Measurements from ENCODE around the gene TECPR1.
A peak's percentile ranks its signal among the peaks of the same experiment; 100 is the strongest.

Gene TECPR1

GRCh38 chr7:98256431-98256830, 4.4 kb upstream of the TECPR1 start:
- Histone ChIP-seq H3K4me2 (ENCODE audit: low read length) (no peak overlapping the region), H3K36me3 (ENCODE audit: insufficient read depth, low read length) (peaks cover 11% of the 10 kb centered on the region), H3K4me1 (ENCODE audit: control insufficient read depth, insufficient read depth, low read length) (peaks cover 10% of the 10 kb centered on the region), H3K27me3 (ENCODE audit: control insufficient read depth, insufficient read depth, low read length) (no peaks in the 10 kb centered on the region), H3K9ac (ENCODE audit: low read depth, low read length) (no peak overlapping the region), H3K9me3 (replicated peaks; ENCODE audit: low read length) (no peaks in the 10 kb centered on the region), H3K4me3 (ENCODE audit: low read length) (no peak overlapping the region)

- Histone ChIP-seq H3K36me3 (ENCODE audit: insufficient read depth, low read length) (peaks cover 11% of the 10 kb centered on the region), H3K9ac (ENCODE audit: low read depth, low read length) (no peak overlapping the region), H3K4me2 (ENCODE audit: low read length) (no peak overlapping the region)
These were observed 3.0 kb upstream of the TECPR1 start for GRCh38 chr7:98254951-98255610.

GRCh38 chr7:98254516-98254915, 2.5 kb upstream of the TECPR1 start:
- no peak overlapping the region for H3K4me2 ChIP-seq (ENCODE audit: low read length)
- no peaks in the 10 kb centered on the region for H3K9me3 ChIP-seq (replicated peaks; ENCODE audit: low read length)
- no peak overlapping the region for H3K4me3 ChIP-seq (ENCODE audit: low read length)
- H3K9ac ChIP-seq (ENCODE audit: low read depth, low read length), result no peak overlapping the region
- peaks cover 11% of the 10 kb centered on the region for H3K36me3 ChIP-seq (ENCODE audit: insufficient read depth, low read length)
- H3K4me1 ChIP-seq (ENCODE audit: control insufficient read depth, insufficient read depth, low read length), result peaks cover 18% of the 10 kb centered on the region
- H3K27me3 ChIP-seq (ENCODE audit: control insufficient read depth, insufficient read depth, low read length), result no peaks in the 10 kb centered on the region

More at GRCh38 chr7:98254951-98255610, 3.0 kb upstream of the TECPR1 start:
- Histone ChIP-seq H3K27me3 (ENCODE audit: control insufficient read depth, insufficient read depth, low read length) (no peaks in the 10 kb centered on the region), H3K4me3 (ENCODE audit: low read length) (no peak overlapping the region), H3K4me1 (ENCODE audit: control insufficient read depth, insufficient read depth, low read length) (peaks cover 18% of the 10 kb centered on the region), H3K9me3 (replicated peaks; ENCODE audit: low read length) (no peaks in the 10 kb centered on the region)

GRCh38 chr7:98252425-98253054, 508 bp upstream of the TECPR1 start:
- Histone ChIP-seq H3K36me3 (ENCODE audit: insufficient read depth, low read length) (peaks cover 8% of the 10 kb centered on the region), H3K4me2 (ENCODE audit: low read length) (peak overlapping the region; percentile 97), H3K27me3 (ENCODE audit: control insufficient read depth, insufficient read depth, low read length) (no peaks in the 10 kb centered on the region), H3K9me3 (replicated peaks; ENCODE audit: low read length) (no peaks in the 10 kb centered on the region), H3K4me1 (ENCODE audit: control insufficient read depth, insufficient read depth, low read length) (peaks cover 18% of the 10 kb centered on the region), H3K9ac (ENCODE audit: low read depth, low read length) (peak overlapping the region; percentile 93), H3K4me3 (ENCODE audit: low read length) (peak overlapping the region; percentile 99)

- Histone ChIP-seq H3K4me1 (ENCODE audit: control insufficient read depth, insufficient read depth, low read length) (peaks cover 18% of the 10 kb centered on the region), H3K9ac (ENCODE audit: low read depth, low read length) (peak overlapping the region; percentile 93), H3K27me3 (ENCODE audit: control insufficient read depth, insufficient read depth, low read length) (no peaks in the 10 kb centered on the region), H3K36me3 (ENCODE audit: insufficient read depth, low read length) (peaks cover 3% of the 10 kb centered on the region), H3K4me3 (ENCODE audit: low read length) (peak overlapping the region; percentile 99), H3K9me3 (replicated peaks; ENCODE audit: low read length) (no peaks in the 10 kb centered on the region), H3K4me2 (ENCODE audit: low read length) (peak overlapping the region; percentile 97)
These were observed 816 bp downstream of the TECPR1 start for GRCh38 chr7:98251231-98251600.

- Histone ChIP-seq H3K4me3 (ENCODE audit: low read length) (peak overlapping the region; percentile 99), H3K9ac (ENCODE audit: low read depth, low read length) (no peak overlapping the region), H3K27me3 (ENCODE audit: control insufficient read depth, insufficient read depth, low read length) (no peaks in the 10 kb centered on the region), H3K36me3 (ENCODE audit: insufficient read depth, low read length) (peaks cover 3% of the 10 kb centered on the region), H3K4me1 (ENCODE audit: control insufficient read depth, insufficient read depth, low read length) (peaks cover 18% of the 10 kb centered on the region), H3K9me3 (replicated peaks; ENCODE audit: low read length) (no peaks in the 10 kb centered on the region), H3K4me2 (ENCODE audit: low read length) (peak overlapping the region; percentile 97)
These were observed 1.2 kb downstream of the TECPR1 start for GRCh38 chr7:98250789-98251188.

GRCh38 chr7:98249106-98249505, 2.9 kb downstream of the TECPR1 start:
- Histone ChIP-seq H3K4me1 (ENCODE audit: control insufficient read depth, insufficient read depth, low read length) (peaks cover 18% of the 10 kb centered on the region), H3K36me3 (ENCODE audit: insufficient read depth, low read length) (peaks cover 4% of the 10 kb centered on the region), H3K9me3 (replicated peaks; ENCODE audit: low read length) (no peaks in the 10 kb centered on the region), H3K9ac (ENCODE audit: low read depth, low read length) (no peak overlapping the region), H3K4me2 (ENCODE audit: low read length) (no peak overlapping the region), H3K4me3 (ENCODE audit: low read length) (no peak overlapping the region), H3K27me3 (ENCODE audit: control insufficient read depth, insufficient read depth, low read length) (no peaks in the 10 kb centered on the region)

GRCh38 chr7:98248156-98248555, 3.9 kb downstream of the TECPR1 start:
- Histone ChIP-seq H3K9me3 (replicated peaks; ENCODE audit: low read length) (no peaks in the 10 kb centered on the region), H3K4me2 (ENCODE audit: low read length) (no peak overlapping the region), H3K4me1 (ENCODE audit: control insufficient read depth, insufficient read depth, low read length) (peaks cover 15% of the 10 kb centered on the region), H3K9ac (ENCODE audit: low read depth, low read length) (no peak overlapping the region), H3K4me3 (ENCODE audit: low read length) (no peak overlapping the region), H3K27me3 (ENCODE audit: control insufficient read depth, insufficient read depth, low read length) (no peaks in the 10 kb centered on the region), H3K36me3 (ENCODE audit: insufficient read depth, low read length) (peaks cover 5% of the 10 kb centered on the region)

- Histone ChIP-seq H3K27me3 (ENCODE audit: control insufficient read depth, insufficient read depth, low read length) (no peaks in the 10 kb centered on the region), H3K9me3 (replicated peaks; ENCODE audit: low read length) (no peaks in the 10 kb centered on the region)
These were observed 7.2 kb downstream of the TECPR1 start for GRCh38 chr7:98244871-98245270.

GRCh38 chr7:98242934-98243333, 9.1 kb downstream of the TECPR1 start:
- Histone ChIP-seq H3K4me2 (ENCODE audit: low read length) (no peak overlapping the region), H3K9me3 (replicated peaks; ENCODE audit: low read length) (no peaks in the 10 kb centered on the region), H3K36me3 (ENCODE audit: insufficient read depth, low read length) (peaks cover 29% of the 10 kb centered on the region), H3K27me3 (ENCODE audit: control insufficient read depth, insufficient read depth, low read length) (no peaks in the 10 kb centered on the region), H3K4me3 (ENCODE audit: low read length) (no peak overlapping the region), H3K9ac (ENCODE audit: low read depth, low read length) (no peak overlapping the region), H3K4me1 (ENCODE audit: control insufficient read depth, insufficient read depth, low read length) (no peaks in the 10 kb centered on the region)

More at GRCh38 chr7:98244871-98245270, 7.2 kb downstream of the TECPR1 start:
- H3K4me2 ChIP-seq (ENCODE audit: low read length), result no peak overlapping the region
- H3K9ac ChIP-seq (ENCODE audit: low read depth, low read length), result no peak overlapping the region
- H3K4me1 ChIP-seq (ENCODE audit: control insufficient read depth, insufficient read depth, low read length), result no peaks in the 10 kb centered on the region
- no peak overlapping the region for H3K4me3 ChIP-seq (ENCODE audit: low read length)
- H3K36me3 ChIP-seq (ENCODE audit: insufficient read depth, low read length), result peaks cover 18% of the 10 kb centered on the region

GRCh38 chr7:98242342-98242741, 9.7 kb downstream of the TECPR1 start:
- Histone ChIP-seq H3K27me3 (ENCODE audit: control insufficient read depth, insufficient read depth, low read length) (no peaks in the 10 kb centered on the region), H3K9me3 (replicated peaks; ENCODE audit: low read length) (no peaks in the 10 kb centered on the region), H3K9ac (ENCODE audit: low read depth, low read length) (no peak overlapping the region), H3K36me3 (ENCODE audit: insufficient read depth, low read length) (peaks cover 29% of the 10 kb centered on the region), H3K4me3 (ENCODE audit: low read length) (no peak overlapping the region), H3K4me2 (ENCODE audit: low read length) (no peak overlapping the region), H3K4me1 (ENCODE audit: control insufficient read depth, insufficient read depth, low read length) (no peaks in the 10 kb centered on the region)

Measured in skeletal muscle satellite cell (primary cell).